DMS114 treated with DMSO at 0.1 percent for 48 hours (cell line): ENCODE measurements around the gene HAUS7.
A peak's percentile ranks its signal among the peaks of the same experiment; 100 is the strongest.

Experiments used
- DNase-seq: peaks from one replicate; lab custom pipeline; 2025; ENCODE audit not compliant: unreplicated experiment; lab: John Stamatoyannopoulos, UW

The HAUS7 gene

DNA sequence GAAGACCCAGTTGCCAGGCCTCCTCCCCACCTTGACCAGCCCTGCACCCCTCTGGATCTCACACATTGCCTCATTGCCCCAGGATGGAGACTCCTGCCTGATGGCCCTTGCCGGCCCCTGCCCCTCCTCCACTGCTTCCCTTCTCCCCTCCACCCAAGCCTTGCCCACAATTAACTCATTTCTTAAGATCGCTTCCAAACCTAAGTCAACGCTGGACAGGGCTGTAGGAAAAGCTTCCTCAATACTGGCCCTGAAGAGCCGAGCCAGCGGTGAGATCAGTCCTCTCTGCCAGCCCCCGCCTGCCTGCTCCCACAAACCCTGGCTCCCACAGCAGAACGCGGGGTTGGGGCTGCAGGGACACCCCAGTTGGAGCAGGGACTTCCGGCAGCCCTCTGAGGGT is 7.5 kb upstream of the HAUS7 start:
- DNase-seq, result no peak

DNA sequence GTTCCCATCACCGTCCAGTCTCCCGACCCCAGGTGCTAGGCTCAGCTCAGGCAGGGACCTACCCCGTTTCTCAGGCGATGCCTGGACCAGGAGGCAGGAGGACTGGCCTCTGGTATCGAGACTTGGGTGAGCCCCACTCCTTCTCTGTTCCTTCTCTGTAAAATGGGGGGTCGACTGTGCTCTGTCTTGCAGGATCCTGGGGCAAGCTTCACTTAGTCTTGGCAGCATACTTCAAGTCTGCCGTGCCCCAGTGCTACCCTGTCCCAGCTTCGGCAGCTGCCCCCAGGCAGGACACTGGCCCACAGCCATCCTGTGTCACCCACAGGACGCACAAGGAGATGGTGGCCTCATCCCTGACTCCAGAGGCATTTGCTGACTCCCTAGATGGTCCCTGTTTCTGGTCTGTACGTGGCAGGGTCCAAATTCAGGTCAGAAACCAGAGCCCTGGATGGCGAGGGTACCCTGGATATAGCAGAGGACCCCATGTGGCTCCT is 7.0 kb upstream of the HAUS7 start:
- DNase-seq, result no peak

DNA sequence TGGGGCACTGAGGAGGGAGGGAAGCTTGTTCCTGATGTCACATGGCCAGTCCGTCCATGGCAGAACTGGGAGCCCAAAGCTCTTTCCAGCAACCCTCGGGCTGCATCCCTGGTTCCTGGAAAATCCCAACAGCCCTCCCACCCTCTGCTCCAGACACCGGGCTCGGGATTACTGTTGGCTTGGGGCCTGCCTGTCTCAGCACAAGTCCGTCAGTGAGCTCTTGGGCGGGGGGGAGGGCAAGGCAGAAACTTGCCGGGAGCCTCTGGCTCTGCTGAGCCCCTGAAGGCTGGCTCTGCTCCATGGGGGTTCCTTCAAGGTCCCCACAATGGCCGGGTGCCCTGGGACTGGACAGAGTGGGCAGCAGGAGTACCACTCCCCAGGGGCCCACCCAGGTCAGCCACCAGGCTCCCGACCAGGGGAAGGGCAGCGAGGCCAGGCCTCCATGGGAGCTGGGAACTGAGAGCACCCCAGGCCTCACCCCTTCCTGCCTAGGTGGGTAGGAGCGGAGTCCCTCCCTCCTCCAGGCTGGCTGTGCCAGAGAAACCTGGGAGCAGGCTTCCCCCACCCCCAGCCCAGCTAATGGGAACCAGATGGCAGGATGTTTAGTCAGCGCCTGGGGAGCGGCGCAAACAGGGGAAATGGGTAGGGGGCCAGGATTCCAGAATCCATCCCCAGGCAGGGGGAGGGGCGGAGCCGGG is 6.4 kb upstream of the HAUS7 start:
- no peak for DNase-seq

DNA sequence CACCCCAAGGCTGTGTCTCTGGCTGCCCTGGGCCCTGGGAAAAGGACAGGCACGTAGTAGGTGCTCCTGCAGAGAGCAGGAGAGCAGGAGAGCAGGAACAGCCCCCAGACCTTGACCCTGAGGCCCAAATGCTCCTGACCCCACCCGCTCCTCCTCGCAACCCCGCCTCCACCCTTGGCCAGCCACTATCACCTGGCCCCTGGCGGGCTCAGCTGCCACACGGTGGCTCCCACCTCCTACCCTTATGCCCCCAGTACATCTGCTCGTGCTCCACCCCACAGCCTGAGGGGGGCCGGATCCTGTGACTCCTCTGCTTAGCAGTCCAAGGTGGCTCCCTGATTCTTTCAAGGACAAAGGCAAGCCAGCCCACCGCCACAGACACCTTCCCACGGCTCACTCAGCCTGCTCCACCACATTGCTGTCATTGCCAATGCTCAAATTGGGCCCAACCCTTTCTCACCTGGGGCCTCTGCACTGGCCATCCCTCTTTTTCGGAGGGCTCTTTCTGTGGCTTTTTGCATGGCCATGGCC is 5.4 kb upstream of the HAUS7 start:
- no peak for DNase-seq

DNA sequence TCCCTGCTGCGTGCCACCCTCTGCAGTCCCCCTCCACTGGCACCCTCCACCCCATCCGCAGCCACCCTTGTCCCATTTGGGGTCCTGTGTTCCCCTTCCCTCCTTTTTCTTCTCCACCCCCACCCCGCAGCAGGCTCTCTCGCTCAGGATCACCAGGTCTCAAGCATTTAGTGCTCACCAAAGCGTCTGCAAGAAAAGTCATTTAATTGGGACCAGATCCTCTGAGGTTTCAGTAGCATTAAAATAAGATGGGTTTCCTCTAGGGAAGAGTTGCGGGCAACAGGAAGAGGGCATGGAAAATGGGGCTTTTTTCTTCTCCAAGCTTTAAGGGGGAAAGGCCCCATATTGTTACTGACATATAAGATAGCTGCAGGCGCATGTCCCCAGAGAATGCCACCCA is 4.9 kb upstream of the HAUS7 start:
- no peak for DNase-seq

DNA sequence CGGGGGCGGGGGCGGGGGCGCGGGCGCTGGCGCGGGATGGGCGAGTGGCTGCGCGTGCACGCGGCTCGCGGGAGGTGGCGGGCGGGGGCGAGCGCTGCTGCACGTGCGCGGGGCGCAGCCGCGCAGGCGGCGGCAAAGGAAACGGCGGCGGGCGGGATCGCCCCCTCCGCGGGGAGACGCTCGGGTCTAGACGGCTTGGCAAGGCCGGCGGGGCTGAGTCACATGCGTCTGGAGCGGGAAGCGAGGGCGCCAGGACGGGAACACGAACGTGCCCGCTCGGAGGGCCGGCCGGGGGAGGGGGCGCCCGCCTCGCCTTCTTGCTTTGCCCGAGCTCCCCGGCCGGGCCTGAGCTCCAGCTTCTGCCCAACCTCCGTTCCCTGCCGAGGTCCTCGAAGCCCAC is 4.3 kb upstream of the HAUS7 start:
- no peak for DNase-seq

DNA sequence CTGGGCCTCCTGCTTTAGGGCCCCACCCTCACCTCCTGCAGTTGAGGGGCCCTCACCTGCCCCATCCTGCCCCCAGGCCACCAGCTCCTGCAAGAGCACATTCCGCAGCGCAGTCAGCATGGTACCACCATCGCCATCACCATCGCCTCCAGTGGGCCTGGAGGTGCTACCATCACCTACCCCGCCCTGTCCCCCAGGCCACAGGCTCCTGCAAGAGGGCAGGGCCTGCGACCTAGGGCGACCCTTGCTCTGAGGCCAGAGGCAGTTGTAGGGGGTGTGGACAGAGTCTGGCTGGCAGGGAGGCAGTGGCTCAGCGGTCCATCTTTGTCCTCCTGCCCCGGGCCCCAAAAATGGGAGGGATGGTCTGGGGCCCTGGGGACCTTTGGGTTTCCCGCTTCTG is 3.9 kb upstream of the HAUS7 start:
- DNase-seq, result no peak

DNA sequence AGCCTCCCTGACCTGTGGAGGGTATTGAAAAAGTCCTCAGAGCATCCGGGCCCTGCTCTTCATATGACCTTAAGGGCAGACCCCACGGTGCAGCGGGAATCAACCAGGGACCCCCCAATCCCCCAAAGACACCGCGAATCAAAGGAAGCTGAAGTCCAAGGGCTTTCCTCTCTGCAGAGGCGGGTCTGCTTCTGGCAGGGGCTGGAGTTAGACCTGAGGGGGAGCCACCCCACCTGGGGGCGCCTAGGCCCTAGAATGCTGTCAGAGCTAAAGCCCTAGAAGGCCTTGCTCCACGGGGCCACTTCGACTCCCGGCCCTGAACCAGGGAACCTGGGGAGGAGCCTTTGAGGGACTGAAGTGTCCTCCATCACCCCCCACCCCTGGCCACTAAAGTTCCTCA is 2.8 kb upstream of the HAUS7 start:
- DNase-seq, result no peak

DNA sequence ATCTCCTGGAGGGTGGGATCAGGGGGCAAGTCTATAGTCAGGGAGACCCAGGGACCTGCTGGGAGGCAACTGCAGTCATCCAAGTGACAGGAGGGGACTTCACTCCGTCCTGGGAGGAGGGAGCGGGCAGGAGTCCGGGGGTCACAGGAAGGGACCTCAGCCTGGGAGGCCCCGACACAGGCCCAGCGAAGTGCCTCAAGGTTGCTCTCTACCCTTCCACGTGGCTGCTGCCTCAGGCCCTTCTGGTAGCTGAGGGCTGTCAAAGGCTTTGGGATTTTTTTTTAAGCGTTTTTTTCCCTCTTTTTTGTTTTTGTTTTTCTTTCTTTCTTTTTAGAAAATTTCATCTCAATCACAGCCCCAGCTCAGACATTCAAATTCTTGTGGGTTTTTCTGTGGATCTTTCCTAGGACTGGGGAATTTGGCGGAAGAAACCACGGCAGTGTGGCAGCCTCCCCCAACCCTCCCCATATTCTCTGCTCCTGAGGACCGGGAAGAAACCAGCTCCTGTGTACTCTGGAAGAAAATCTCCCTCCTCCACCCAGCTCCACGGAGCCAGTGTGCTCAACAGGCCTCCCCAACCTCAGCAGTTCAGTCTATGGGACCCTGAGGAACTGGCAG is 1.4 kb upstream of the HAUS7 start:
- DNase-seq, result no peak

DNA sequence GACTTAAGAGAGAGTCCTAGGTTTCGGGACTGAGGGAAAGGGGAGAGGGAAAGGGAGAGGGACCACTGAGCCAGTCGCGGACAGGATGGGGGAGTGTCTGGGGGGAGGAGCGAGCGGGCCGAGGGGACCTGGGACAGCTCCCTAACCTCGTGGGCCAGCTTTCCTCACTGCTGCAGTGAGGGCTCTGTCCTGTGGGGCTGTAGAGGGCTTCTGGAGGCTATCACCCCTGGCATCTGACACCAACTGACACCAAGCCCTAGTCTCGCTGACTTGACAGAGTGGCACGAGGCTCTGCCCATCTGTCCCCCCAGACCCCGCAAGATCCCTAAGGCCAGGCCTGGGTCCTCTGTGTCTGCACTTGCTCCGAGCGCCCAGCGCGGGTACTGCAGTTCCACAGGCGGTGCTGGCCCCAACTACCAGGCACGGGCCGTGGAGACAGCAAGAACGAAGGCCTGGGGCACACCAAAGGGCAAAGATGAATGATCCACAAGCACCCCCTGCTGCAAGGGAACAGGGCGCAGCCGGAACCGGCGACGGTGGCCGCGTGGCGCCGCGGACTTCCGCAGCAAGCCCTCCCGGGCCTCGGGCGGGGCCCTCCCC is 465 bp downstream of the HAUS7 start:
- no peak for DNase-seq

DNA sequence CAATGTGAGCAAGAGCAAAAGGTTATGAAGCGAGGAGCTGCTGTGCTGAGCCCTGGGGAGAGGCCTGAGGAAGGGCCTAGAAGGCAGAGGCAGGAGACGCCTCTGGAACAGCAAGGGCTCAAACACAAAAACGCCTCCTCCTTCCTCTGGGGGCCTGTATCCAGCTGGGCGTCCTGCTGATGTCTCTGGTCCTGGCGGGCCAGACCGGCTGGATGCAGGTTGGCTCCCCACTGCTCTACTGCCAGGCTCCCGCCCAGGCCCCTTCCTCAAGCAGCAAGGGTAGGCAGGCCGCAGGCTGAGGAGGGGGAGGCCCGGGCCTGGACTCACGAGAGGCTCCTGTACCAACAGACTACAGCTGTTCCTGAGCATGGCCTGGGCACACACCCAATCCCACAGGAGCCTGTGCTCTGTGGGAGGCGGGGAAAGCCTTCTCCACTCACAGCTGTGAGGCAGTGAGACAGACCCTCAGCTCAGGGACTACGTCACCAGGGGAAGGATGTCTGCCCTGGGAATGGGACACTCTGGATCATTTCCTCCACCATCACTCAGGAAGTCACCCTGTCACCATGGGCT is 2.3 kb downstream of the HAUS7 start:
- DNase-seq, result no peak

DNA sequence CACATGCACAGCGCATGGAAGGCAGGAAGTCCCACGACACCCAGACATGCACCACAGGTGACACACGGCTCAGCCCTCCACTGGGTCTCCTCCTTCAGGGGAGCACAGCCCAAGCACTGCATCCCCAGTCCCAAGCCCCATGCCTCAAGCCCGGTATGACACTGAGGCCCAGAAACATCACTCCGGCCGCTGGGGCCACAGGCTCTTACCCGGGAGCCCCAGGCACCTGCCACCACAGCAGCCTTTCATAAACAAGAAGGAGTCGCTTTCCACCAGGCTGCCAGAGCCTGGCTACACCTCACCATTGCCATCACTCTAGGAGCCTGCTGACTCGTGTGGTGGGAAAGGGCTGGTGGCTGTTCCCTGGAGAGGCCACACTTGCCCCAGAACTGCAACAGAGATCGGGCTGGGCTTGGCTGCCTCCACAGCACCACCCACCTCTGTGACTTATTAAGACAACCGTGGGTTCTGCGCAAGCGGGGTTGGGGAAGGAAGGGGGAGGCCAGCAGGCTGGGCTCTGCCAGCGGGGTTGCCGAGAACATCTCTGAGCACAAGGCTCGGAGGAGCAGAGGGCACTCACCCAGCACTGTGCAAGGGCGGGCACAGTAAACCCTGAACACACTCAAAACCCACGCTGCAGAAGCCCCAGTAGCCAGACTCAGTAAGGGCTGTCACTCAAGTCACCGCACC is 4.5 kb downstream of the HAUS7 start:
- no peak for DNase-seq

DNA sequence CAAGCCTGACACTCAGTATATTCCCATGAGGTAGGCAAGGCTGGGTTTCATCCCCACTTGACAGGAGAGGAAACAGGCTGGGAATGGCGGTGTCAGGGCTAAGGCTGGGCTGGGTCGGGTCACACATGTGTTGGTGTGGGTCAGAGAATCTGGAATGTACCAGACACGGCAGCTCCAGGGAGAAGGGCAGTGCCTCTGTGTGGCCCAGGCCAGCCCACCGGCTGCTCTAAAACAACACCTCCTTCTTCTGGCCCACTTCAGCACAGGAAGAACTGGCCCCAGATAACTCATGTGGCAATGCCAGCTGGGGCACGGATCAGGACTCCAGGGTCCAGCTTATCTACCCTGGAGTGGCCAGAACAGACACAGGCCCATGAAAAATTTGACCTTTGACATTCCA is 6.3 kb downstream of the HAUS7 start:
- no peak for DNase-seq

DNA sequence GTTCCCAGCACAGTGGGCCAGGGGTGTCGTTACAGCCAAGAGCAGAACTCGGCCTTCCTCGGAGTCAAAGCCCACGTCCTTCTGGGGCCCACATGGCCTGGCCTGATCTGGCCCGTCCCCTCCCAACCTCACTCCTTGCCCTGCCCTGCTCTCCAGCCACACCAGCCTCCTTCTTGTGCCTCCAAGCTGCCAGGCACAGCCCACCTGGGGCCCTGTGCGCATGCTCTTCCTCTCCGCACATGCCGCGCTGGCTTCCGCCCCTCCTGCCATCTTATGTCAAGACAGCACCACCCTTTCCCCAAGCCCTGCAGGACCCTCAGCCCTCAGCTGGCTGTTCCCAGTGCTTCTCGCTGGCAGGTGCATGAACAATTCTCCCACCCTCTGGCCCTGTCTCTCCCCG is 6.8 kb downstream of the HAUS7 start:
- no peak for DNase-seq

DNA sequence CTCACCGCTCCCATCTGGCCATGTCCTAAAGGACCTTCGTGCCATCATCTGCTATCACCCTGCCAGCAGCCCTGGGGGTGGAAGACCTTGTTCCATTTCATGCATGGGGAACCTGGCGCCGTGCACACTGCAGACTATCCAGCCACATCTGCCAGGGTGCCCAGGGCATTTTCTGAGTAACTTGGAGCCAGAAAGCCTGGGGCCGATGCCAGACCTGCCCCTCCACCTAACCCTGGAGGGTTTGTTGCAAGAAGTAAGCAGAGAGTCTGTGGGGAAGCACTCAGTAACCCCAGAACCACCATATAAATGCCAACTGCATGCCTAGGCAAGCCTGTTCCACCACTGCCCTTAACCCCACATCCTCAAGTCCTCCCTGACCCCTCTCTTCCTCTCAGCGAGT is 7.3 kb downstream of the HAUS7 start:
- DNase-seq, result no peak

DNA sequence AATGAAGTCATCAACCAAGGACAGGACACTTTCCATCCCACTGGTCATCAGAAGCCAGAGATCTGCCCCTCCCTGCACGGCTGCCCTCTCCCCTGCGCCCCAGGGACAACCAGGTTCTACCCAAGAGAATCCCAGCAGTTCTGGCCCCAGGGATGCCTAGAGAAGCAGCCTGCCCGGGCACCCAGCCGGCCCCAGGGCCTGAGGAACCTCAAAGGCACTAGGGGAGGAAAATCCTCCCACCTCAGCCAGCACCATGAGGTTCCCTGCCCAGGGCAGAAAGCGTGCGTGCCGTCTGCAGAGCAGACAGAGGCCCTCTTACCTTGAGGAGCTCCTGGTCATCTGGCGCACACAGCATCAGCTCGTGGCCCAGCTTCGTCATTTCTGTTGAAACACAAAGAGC is 8.1 kb downstream of the HAUS7 start:
- DNase-seq, result no peak

DNA sequence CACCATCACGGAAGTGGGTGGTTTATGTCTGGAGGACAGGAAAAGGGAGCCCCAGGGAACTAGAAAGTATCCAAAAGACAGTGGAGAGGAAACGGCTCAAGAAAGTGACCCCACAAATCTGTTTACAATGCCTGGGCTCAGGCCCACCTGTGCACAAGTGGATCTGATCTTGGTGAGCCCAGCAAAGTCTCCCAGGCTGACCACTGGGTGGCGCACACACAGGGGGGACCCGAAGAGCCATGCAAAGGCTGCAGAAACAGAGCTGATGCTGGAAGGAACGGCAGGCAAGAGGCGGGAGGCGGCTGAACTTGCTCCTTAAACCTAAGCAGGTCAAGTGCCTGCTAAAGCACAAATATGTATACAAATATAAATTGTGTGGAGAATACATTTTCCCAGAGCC is 9.6 kb downstream of the HAUS7 start:
- DNase-seq, result peak; percentile 5

DNA sequence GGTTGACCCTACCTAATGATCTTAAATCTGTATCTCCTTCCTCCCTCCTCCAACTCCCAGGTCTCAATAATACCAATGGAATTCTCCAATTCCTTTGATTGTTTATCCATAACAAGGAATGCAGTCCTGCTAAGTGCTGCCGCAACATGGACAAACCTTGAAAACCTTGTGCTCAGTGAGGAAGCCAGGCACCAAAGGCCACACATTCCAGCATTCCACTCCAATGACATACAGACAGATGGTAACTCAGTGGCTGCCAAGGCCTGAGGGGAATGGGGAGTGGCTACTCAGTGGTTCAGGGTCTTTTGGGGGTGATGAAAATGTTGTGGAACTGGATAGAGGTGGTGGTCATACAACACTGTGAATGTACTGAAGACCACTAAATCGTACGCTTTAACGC is 10.4 kb downstream of the HAUS7 start:
- DNase-seq, result no peak

DNA sequence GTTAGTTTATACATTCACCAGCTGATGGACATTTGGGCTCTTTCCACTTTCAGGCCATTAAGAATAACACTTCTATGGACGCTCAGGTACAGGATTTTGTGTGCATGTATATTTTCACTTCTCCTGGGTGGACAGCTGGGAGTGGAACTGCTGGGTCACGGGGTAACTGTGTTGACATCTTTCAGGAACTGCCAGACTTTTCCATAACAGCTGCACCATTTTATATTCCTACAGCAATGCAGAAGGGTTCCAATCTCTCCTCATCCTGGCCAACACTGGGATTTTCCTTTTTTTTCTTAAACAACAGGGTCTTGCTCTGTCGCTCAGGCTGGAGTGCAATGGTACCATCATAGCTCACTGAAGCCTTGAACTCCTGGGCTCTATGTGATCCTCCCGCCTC is 11.9 kb downstream of the HAUS7 start:
- no peak for DNase-seq

DNA sequence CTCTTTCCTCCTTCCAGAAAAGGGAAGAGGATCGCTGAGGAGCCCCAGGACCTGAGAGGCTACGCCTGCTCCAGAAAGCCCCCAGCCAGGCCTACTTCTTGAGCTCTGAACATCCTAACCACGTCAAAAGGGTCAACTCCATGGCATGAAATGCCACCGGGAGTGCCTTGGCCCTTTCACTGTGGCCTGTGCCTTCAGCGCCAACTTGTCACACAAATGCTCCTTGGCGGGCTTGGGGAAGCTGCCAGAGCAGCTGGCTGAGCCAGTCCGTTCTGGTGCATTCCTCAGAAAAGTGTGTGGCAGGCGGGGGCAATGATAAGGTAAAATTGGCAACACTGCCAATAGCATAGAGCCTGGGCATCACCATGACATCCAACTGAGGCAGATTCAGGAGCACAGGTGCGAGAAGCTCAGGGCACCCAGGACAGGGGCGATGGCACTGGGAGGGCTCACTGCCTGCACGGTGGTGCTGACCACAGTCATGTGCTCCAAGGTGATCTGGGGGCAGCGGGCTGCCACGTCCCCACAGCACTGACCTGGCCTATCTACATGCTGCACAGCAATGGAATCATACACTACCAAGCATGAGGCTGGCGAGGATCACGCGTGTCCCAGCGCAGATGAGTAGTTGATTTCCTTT is 12.4 kb downstream of the HAUS7 start:
- DNase-seq, result no peak
